ENCODE results near the gene TEX35. TPM values are rescaled to one million over a fixed set of nuclear protein-coding genes. Genes with fewer than 3 reads are reported as not detected.

Gene TEX35
- total RNA-seq, 1 donor from 2014 or later = not detected

- Histone ChIP-seq H3K36me3 (ENCODE audit: insufficient read depth, low read length) (no peaks in the 10 kb centered on the region), H2AFZ (ENCODE audit: low read depth, low read length) (no peak overlapping the region), H3K4me1 (ENCODE audit: insufficient read depth, low read length) (no peaks in the 10 kb centered on the region), H3K9me3 (ENCODE audit: insufficient read depth, low read depth, low read length) (no peaks in the 10 kb centered on the region), H3K4me2 (ENCODE audit: low read length) (no peak overlapping the region), H3K9ac (ENCODE audit: low read length) (no peak overlapping the region), H3K79me2 (ENCODE audit: insufficient read depth, low read length) (no peaks in the 10 kb centered on the region), H4K20me1 (ENCODE audit: insufficient read depth, low read length) (no peaks in the 10 kb centered on the region), H3K27me3 (ENCODE audit: insufficient read depth, low read length) (no peaks in the 10 kb centered on the region), H3K4me3 (ENCODE audit: insufficient read depth, low read depth, low read length) (no peak overlapping the region), H3K27ac (ENCODE audit: low read depth, low read length) (no peak overlapping the region)
- FAIRE-seq (no peak), DNase-seq (ENCODE audit: low read depth) (no peak)
- no peaks in the 10 kb centered on the region for H3K36me3 Mint-ChIP-seq (ENCODE audit: low read depth, unreplicated experiment)
- H3K27ac Mint-ChIP-seq (ENCODE audit: unreplicated experiment) = no peak overlapping the region
- H3K27me3 Mint-ChIP-seq (ENCODE audit: low read depth, unreplicated experiment) = peaks cover 25% of the 10 kb centered on the region
- H3K9me3 Mint-ChIP-seq (ENCODE audit: unreplicated experiment) = no peaks in the 10 kb centered on the region
- no peaks in the 10 kb centered on the region for H3K4me1 Mint-ChIP-seq (ENCODE audit: low read depth, unreplicated experiment)
- no peak overlapping the region for H3K4me3 Mint-ChIP-seq (ENCODE audit: unreplicated experiment)
- TF ChIP-seq CTCF (IDR thresholded peaks at IDR 0.05; ENCODE audit: insufficient read depth, low read depth, low read length) = no peak
- no peak for TF ChIP-seq EZH2 (IDR thresholded peaks at IDR 0.05; ENCODE audit: insufficient read depth, low read length)
Measured at GRCh38 chr1:178493301-178493741, 19.6 kb upstream of the TEX35 start.

DNA sequence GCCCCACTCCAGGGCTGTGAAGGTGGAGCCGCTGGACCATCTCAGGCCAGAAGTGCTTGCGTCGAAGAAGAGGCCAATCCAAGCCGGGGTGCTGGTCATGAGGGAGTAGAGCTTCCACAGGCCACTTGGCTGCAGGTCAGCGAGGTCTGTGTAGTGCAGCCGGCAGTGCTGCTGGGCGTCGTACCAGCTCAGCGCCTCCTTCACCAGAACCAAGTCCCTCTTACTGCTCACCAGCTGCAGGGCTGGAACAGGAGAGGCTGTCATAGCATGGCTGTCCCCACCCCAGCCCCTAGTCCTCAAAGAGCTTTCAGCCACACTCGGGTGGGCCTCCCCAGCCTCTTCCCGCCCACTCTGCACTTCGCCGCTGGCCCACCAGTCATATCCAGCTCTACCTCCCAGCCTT lies 18.3 kb upstream of the TEX35 start:
- Mint-ChIP-seq H3K9me3 (ENCODE audit: unreplicated experiment) (no peaks in the 10 kb centered on the region), H3K4me3 (ENCODE audit: unreplicated experiment) (no peak overlapping the region), H3K27ac (ENCODE audit: unreplicated experiment) (no peak overlapping the region), H3K36me3 (ENCODE audit: low read depth, unreplicated experiment) (no peaks in the 10 kb centered on the region), H3K27me3 (ENCODE audit: low read depth, unreplicated experiment) (peaks cover 25% of the 10 kb centered on the region), H3K4me1 (ENCODE audit: low read depth, unreplicated experiment) (no peaks in the 10 kb centered on the region)
- Histone ChIP-seq H3K9ac (ENCODE audit: low read length) (no peak overlapping the region), H3K4me2 (ENCODE audit: low read length) (no peak overlapping the region), H3K4me3 (ENCODE audit: insufficient read depth, low read depth, low read length) (no peak overlapping the region), H3K36me3 (ENCODE audit: insufficient read depth, low read length) (no peaks in the 10 kb centered on the region), H4K20me1 (ENCODE audit: insufficient read depth, low read length) (no peaks in the 10 kb centered on the region), H3K9me3 (ENCODE audit: insufficient read depth, low read depth, low read length) (no peaks in the 10 kb centered on the region), H3K27me3 (ENCODE audit: insufficient read depth, low read length) (no peaks in the 10 kb centered on the region), H3K27ac (ENCODE audit: low read depth, low read length) (no peak overlapping the region), H3K79me2 (ENCODE audit: insufficient read depth, low read length) (no peaks in the 10 kb centered on the region), H2AFZ (ENCODE audit: low read depth, low read length) (no peak overlapping the region), H3K4me1 (ENCODE audit: insufficient read depth, low read length) (no peaks in the 10 kb centered on the region)
- DNase-seq (ENCODE audit: low read depth) (no peak), FAIRE-seq (no peak)
- TF ChIP-seq CTCF (IDR thresholded peaks at IDR 0.05; ENCODE audit: insufficient read depth, low read depth, low read length) (no peak), EZH2 (IDR thresholded peaks at IDR 0.05; ENCODE audit: insufficient read depth, low read length) (no peak)

DNA sequence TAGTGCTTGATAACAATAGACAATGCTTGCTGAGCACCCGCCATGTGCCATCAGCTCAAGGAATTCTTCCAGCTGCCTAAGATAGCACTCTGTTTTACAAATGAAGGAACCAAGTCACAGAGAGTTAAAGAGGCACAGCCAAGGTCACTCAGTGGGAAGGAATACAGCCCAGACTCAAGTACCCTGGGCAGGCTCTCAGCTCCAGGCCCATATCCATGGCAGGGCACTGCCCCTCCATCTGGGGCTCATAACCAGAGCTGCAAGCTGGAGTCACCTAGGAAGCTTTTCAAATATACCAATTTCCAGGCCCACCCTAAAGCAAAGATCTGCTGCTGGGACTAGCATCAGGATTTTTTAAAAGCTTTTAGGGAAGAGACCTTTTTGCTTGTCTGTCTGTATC lies 17.8 kb upstream of the TEX35 start:
- Mint-ChIP-seq H3K9me3 (ENCODE audit: unreplicated experiment) (no peaks in the 10 kb centered on the region), H3K4me3 (ENCODE audit: unreplicated experiment) (no peak overlapping the region), H3K4me1 (ENCODE audit: low read depth, unreplicated experiment) (no peaks in the 10 kb centered on the region), H3K27ac (ENCODE audit: unreplicated experiment) (no peak overlapping the region), H3K36me3 (ENCODE audit: low read depth, unreplicated experiment) (no peaks in the 10 kb centered on the region), H3K27me3 (ENCODE audit: low read depth, unreplicated experiment) (peaks cover 25% of the 10 kb centered on the region)
- Histone ChIP-seq H2AFZ (ENCODE audit: low read depth, low read length) (no peak overlapping the region), H3K4me3 (ENCODE audit: insufficient read depth, low read depth, low read length) (no peak overlapping the region), H3K9me3 (ENCODE audit: insufficient read depth, low read depth, low read length) (no peaks in the 10 kb centered on the region), H4K20me1 (ENCODE audit: insufficient read depth, low read length) (no peaks in the 10 kb centered on the region), H3K79me2 (ENCODE audit: insufficient read depth, low read length) (no peaks in the 10 kb centered on the region), H3K27me3 (ENCODE audit: insufficient read depth, low read length) (no peaks in the 10 kb centered on the region), H3K4me1 (ENCODE audit: insufficient read depth, low read length) (no peaks in the 10 kb centered on the region), H3K9ac (ENCODE audit: low read length) (no peak overlapping the region), H3K27ac (ENCODE audit: low read depth, low read length) (no peak overlapping the region), H3K4me2 (ENCODE audit: low read length) (no peak overlapping the region), H3K36me3 (ENCODE audit: insufficient read depth, low read length) (no peaks in the 10 kb centered on the region)
- TF ChIP-seq EZH2 (IDR thresholded peaks at IDR 0.05; ENCODE audit: insufficient read depth, low read length) = no peak
- TF ChIP-seq CTCF (IDR thresholded peaks at IDR 0.05; ENCODE audit: insufficient read depth, low read depth, low read length) = no peak
- no peak for FAIRE-seq
- no peak for DNase-seq (ENCODE audit: low read depth)
